GM19452 (cell line): ENCODE measurements around the gene KIR2DL4.
"Not testable (repeated sequence)": the region's sequence is repeated elsewhere in the genome, so short reads cannot be mapped to it uniquely, and the experiment has no call there.

ENCODE experiments used
- ATAC-seq: cut with Tn5 transposase; IDR thresholded peaks from one replicate; pipeline ENCODE4 v1.9.1; 2021; ENCODE audit not compliant: unreplicated experiment

The KIR2DL4 gene

DNA sequence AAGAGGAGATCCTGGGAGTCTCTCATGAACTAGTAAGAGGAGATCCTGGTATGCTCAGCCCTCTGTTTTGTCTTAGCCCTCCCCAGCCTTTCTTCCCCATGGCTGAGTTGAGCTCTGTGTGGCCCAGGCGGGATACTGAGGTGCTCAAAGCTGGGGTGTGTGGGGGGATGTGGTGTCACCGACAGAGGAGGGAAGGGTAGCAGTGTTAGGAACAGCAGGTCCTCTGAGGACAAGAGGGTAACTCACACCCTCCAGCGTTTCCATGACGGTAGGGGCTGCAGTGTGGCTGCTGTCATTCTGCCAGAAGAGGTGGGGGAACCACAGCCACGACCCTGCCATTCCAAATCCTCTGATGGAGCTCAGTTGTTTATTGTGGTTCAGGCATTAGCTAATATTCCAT lies 691 bp downstream of the KIR2DL4 start:
- no peak for ATAC-seq

DNA sequence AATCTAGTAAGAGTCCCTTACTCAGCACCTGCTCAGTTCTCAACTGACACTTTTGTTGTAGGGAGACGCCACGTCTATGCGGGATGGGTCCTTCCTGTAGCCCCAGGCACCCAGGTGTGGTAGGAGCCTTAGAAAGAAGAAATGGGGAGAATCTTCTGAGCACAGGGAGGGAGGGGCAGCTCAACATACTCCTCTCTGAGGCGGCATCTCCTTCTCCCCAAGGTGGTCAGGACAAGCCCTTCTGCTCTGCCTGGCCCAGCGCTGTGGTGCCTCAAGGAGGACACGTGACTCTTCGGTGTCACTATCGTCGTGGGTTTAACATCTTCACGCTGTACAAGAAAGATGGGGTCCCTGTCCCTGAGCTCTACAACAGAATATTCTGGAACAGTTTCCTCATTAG lies 1.2 kb downstream of the KIR2DL4 start:
- no peak for ATAC-seq

DNA sequence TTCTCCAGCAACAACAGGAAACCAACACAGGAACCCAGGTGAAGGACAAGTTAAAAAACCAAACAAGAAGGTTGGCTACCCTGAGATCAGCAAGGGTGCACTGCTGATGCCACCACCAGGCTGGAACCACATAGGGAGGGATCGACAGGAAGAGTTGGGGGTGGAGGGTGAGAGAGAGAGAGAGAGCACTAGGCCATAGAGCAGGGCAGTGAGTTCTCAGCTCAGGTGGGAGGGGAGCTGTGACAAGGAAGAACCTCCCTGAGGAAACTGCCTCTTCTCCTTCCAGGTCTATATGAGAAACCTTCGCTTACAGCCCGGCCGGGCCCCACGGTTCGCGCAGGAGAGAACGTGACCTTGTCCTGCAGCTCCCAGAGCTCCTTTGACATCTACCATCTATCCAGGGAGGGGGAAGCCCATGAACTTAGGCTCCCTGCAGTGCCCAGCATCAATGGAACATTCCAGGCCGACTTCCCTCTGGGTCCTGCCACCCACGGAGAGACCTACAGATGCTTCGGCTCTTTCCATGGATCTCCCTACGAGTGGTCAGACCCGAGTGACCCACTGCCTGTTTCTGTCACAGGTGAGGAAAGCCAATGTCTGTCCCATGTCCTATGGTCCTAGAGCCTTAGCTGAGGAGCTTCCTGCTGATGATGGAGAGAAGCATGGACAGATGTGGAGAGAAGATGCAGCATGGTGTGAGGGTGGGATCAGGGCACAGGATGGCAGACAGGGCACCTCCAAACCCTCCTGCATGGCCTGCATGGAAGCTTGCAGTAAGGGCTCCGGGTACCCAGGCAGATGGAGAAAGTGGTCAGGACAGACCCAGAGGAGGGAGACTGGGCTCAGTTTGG lies 2.5 kb downstream of the KIR2DL4 start:
- ATAC-seq: no peak

DNA sequence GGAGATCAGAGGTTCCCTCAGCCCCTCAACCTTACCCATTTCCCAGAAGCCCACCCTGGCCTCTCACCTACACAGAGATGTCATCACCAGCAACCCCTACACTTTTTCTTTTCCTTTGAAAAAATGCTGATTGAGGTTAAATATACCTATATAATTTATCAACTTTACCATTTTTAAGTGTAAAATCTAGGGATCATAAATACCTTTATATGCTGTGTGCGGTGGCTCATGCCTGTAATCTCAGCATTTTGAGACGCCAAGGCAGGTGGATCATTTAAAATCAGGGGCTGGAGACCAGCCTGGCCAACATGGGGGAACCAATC lies 3.1 kb downstream of the KIR2DL4 start:
- no peak for ATAC-seq

DNA sequence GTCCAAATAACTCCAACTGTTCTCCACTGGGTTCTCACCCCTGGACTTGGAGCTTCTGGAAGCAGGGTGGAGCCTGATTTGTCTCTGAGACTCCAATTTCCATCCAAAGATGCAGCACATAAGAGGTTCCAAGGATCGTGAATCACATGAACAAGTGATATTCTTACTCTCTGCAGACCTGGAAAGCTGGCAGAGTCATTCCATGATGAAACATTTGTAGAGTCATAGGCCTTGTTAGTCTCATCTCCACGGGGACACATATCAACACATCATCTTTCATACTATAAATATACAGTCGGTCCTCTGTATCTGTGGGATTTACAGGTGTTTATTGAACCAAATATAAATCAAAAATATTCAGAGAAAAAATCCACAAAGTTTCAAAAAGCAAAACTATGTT lies 11.2 kb downstream of the KIR2DL4 start:
- not testable (repeated sequence) for ATAC-seq

DNA sequence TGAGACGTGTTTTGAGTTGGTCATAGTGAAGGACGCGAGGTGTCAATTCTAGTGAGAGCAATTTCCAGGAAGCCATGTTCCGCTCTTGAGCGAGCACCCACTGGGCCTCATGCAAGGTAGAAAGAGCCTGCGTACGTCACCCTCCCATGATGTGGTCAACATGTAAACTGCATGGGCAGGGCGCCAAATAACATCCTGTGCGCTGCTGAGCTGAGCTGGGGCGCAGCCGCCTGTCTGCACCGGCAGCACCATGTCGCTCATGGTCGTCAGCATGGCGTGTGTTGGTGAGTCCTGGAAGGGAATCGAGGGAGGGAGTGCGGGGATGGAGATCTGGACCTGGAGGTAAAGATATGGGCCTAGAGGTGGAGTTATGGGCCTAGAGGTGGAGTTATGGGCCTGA lies 12.8 kb downstream of the KIR2DL4 start, which contains the start of gene KIR3DL1:
Gene KIR3DL1 (plus strand): TSS at position 218 of the 400 bp plus-strand sequence.
- ATAC-seq: not testable (repeated sequence)

DNA sequence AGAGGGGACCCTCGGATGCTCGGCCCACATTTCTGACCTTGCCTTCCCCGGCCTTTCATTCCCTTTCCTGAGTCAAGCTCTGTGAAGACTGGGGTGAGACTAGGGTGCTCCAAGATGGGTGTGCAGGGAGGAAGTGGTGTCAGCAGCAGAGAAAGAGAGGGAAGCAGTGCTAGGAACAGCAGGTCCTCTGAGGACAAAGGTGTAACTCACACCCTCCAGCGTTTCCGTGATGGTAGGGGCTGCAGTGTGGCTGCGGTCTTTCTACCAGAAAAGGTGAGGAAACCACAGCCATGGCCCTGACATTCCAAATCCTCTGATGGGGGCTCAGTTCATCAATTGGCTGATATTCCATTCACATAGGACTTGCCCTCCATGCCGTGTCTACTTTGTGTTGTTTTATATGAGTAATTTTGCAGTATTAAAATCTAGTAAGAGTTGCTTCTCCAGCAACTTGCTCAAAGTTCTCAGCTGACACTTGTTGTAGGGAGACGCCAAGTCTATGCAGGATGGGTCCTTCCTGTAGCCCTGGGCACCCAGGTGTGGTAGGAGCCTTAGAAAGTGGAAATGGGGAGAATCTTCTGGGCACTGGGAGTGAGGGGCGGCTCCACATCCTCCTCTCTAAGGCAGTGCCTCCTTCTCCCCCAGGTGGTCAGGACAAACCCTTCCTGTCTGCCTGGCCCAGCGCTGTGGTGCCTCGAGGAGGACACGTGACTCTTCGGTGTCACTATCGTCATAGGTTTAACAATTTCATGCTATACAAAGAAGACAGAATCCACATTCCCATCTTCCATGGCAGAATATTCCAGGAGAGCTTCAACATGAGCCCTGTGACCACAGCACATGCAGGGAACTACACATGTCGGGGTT lies 14.5 kb downstream of the KIR2DL4 start:
- ATAC-seq: no peak

DNA sequence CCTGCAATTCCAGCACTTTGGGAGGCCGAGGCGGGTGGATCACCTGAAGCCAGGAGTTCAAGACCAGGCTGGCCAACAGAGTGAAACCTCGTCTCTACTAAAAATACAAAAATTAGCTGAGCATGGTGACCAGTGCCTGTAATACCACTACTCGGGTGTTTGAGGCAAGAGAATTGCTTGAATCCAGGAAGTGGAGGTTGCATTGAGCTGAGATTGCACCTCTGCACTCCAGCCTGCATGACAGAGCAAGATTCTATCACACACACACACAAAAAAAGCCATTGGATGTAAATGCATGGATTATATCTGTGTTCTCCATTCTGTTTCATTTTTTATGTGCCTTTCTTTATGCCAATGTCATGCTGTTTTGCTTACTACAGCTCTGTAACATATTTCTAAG lies 21.0 kb downstream of the KIR2DL4 start:
- not testable (repeated sequence) for ATAC-seq

DNA sequence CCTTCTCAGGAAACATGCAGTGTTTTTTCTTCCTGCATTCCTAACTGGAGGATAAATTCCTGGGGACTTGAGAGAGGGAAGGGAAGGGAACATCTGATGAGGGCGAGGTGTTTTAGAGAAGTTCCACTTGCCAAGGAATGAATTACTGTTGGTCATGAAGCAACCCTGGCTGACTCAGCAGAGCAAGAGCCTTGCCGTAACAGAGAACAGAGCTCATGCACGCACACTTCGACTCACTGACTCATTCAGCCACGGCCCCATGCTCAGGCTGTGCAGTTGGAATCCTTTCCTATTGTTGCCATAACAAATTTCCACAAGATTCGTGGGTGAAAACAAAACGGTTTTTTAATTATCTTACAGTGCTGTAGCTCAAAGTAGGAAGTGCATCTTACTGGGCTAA lies 21.9 kb downstream of the KIR2DL4 start:
- not testable (repeated sequence) for ATAC-seq

DNA sequence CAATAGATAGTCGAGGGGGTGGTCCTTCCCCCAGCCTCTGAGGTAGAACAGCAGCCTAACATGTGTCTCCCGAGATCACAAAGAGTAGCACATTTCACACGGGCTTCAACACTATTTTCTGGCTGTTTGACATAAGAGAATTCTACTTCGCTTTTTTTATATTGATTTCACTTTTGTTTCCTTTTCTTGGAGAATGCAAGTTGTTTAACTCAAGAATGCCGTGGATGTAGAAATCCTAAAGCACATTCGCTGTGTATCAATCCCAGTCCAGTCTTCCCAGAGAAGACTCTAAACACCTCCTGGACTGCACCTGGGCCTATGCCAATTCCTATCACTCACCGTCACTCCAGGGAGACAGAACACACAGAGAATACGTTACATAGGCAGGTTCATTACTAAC lies 24.7 kb downstream of the KIR2DL4 start:
- not testable (repeated sequence) for ATAC-seq

DNA sequence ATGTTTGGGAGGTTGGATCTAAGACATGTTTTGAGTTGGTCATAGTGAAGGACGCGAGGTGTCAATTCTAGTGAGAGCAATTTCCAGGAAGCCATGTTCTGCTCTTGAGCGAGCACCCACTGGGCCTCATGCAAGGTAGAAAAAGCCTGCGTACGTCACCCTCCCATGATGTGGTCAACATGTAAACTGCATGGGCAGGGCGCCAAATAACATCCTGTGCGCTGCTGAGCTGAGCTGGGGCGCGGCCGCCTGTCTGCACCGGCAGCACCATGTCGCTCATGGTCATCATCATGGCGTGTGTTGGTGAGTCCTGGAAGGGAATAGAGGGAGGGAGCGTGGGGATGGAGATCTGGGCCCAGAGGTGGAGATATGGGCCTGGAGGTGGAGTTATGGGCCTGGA lies 29.1 kb downstream of the KIR2DL4 start, which contains the start of gene KIR2DS4:
Gene KIR2DS4 (plus strand): TSS at position 181 of the 400 bp plus-strand sequence.
- not testable (repeated sequence) for ATAC-seq

DNA sequence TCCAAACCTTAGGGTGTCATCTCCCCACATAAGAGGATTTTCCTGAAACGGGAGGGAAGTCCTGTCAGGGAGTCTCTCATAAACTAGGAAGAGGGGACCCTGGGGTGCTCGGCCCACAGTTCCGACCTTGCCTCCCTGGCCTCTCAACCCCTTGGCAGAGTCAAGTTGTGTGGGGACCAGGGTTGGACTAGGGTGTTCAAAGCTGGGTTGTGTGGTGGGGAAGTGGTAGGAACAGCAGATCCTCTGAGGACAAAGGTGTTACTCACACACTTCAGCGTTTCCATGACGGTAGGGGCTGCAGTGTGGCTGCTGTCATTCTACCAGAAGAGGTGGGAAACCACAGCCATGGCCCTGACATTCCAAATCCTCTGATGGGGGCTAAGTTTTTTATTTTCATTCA lies 31.7 kb downstream of the KIR2DL4 start:
- not testable (repeated sequence) for ATAC-seq

DNA sequence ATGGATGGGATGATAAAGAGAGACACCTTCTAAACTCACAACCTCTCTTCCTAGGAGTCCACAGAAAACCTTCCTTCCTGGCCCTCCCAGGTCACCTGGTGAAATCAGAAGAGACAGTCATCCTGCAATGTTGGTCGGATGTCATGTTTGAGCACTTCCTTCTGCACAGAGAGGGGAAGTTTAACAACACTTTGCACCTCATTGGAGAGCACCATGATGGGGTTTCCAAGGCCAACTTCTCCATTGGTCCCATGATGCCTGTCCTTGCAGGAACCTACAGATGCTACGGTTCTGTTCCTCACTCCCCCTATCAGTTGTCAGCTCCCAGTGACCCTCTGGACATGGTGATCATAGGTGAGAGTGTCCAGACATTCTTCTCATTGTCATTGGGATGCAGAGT lies 34.1 kb downstream of the KIR2DL4 start:
- not testable (repeated sequence) for ATAC-seq

DNA sequence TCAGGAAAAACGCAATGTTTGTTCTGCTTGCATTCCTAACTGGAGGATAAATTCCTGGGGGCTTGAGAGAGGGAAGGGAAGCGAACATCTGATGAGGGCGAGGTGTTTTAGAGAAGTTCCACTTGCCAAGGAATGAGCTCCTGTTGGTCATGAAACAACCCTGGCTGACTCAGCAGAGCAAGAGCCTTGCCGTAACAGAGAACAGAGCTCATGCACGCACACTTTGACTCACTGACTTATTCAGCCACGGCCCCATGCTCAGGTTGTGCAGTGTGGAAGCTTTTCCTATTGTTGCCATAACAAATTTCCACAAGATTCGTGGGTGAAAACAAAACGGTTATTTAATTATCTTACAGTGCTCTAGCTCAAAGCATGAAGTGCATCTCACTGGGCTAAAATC lies 39.8 kb downstream of the KIR2DL4 start:
- ATAC-seq: not testable (repeated sequence)

DNA sequence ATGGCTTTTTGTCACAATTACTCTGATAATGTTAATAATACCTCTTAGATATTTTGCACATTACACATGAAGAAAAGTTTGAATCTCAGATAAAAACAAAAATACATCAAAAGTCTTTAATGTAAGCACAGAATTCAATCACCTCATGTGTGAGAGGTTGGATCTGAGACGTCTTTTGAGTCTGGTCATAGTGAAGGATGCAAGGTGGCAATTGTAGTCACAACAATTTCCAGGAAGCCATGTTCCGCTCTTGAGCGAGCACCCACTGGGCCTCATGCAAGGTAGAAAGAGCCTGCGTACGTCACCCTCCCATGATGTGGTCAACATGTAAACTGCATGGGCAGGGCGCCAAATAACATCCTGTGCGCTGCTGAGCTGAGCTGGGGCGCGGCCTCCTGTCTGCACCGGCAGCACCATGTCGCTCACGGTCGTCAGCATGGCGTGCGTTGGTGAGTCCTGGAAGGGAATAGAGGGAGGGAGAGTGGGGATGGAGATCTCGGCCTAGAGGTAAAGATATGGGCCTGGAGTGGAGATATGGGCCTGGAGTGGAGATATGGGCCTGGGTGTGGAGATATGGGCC lies 46.7 kb downstream of the KIR2DL4 start, which contains the start of gene KIR3DL2:
Gene KIR3DL2 (plus strand): TSS at position 383 of the 580 bp plus-strand sequence. CDS start 33 bp downstream, at position 416.
- not testable (repeated sequence) for ATAC-seq

DNA sequence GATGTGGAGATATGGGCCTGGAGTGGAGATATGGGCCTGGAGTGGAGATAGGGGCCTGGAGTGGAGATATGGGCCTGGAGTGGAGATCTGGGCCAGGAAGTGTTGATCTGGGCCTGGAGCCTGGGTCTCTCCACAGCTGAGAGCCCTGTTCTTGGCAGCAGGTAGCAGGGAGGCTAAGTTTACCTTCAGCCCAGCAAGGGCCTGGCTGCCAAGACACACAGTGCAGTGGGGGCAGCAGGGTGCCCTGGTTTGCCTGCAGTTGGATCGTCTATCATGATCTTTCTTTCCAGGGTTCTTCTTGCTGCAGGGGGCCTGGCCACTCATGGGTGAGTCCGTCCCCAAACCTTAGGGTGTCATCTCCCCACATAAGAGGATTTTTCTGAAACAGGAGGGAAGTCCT lies 47.5 kb downstream of the KIR2DL4 start:
- no peak for ATAC-seq

DNA sequence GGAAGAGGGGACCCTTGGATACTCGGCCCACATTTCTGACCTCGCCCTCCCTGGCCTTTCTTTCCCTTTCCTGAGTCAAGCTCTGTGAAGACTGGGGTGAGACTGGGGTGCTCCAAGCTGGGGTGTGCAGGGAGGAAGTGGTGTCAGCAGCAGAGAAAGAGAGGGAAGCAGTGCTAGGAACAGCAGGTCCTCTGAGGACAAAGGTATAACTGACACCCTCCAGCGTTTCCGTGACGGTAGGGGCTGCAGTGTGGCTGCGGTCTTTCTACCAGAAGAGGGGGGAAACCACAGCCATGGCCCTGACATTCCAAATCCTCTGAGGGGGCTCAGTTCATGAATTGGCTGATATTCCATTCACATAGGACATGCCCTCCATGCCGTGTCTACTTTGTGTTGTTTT lies 47.9 kb downstream of the KIR2DL4 start:
- no peak for ATAC-seq

DNA sequence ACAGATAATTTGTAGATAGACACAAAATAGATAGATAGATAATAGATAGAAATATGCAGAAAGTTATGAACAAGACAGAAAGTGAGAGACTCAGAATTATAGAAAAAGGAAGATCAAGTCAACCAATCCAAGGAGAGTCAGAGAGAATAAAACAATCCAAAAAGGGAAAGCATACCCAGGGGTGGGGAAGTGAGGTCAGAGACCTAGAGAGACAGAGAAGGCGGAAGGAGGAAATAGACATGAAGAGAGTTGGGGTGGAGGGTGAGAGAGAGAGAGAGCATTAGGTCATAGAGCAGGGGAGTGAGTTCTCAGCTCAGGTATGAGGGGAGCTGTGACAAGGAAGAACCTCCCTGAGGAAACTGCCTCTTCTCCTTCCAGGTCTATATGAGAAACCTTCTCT lies 51.8 kb downstream of the KIR2DL4 start:
- ATAC-seq: not testable (repeated sequence)

DNA sequence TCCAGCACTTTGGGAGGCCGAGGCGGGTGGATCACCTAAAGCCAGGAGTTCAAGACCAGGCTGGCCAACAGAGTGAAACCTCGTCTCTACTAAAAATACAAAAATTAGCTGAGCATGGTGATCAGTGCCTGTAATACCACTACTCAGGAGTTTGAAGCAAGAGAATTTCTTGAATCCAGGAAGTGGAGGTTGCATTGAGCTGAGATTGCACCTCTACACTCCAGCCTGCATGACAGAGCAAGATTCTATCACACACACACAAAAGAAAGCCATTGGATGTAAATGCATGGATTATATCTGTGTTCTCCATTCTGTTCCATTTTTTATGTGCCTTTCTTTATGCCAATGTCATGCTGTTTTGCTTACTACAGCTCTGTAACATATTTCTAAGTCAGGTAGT lies 55.1 kb downstream of the KIR2DL4 start:
- not testable (repeated sequence) for ATAC-seq

DNA sequence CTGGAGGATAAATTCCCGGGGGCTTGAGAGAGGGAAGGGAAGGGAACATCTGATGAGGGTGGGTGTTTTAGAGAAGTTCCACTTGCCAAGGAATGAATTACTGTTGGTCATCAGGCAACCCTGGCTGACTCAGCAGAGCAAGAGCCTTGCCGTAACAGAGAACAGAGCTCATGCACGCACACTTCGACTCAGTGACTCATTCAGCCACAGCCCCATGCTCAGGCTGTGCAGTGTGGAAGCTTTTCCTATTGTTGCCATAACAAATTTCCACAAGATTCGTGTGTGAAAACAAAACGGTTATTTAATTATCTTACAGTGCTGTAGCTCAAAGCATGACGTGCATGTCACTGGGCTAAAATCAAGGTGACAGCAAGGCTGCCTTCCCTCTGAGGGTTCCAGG lies 56.0 kb downstream of the KIR2DL4 start:
- not testable (repeated sequence) for ATAC-seq

DNA sequence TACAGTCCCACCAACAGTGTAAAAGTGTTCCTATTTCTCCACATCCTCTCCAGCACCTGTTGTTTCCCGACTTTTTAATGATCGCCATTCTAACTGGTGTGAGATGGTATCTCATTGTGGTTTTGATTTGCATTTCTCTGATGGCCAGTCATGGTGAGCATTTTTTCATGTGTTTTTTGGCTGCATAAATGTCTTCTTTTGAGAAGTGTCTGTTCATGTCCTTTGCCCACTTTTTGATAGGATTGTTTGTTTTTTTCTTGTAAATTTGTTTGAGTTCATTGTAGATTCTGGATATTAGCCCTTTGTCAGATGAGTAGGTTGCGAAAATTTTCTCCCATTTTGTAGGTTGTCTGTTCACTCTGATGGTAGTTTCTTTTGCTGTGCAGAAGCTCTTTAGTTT lies 60.0 kb downstream of the KIR2DL4 start:
- not testable (repeated sequence) for ATAC-seq
